ENCODE data around the gene PIMREG. TPM values are rescaled to one million over a fixed set of nuclear protein-coding genes. Genes with fewer than 3 reads are reported as not detected.

The PIMREG gene
- total and polyA plus RNA-seq, 2 experiments from 2014 or later: 24.4 to 28.7 TPM

GRCh38 chr17:6456321-6456720 is 12.1 kb downstream of the PIMREG start:
- Histone ChIP-seq H3K4me1 (ENCODE audit: insufficient read depth) (peaks cover 10% of the 10 kb centered on the region), H4K20me1 (ENCODE audit: insufficient read depth) (no peaks in the 10 kb centered on the region), H3K4me2 (ENCODE audit: unreplicated experiment) (no peak overlapping the region), H3K79me2 (ENCODE audit: insufficient read depth) (no peaks in the 10 kb centered on the region), H3K36me3 (ENCODE audit: low read depth) (no peaks in the 10 kb centered on the region), H3K9me3 (ENCODE audit: low read depth) (no peaks in the 10 kb centered on the region), H3K9me2 (ENCODE audit: insufficient read depth) (no peaks in the 10 kb centered on the region), H3F3A (ENCODE audit: insufficient read depth) (no peaks in the 10 kb centered on the region), H2AFZ (no peak overlapping the region), H3K9ac (no peak overlapping the region), H3K27me3 (replicated peaks; ENCODE audit: insufficient read depth) (no peaks in the 10 kb centered on the region), H3K4me3 (no peak overlapping the region), H3K27ac (no peak overlapping the region)
- TF ChIP-seq EZH2 (IDR thresholded peaks at IDR 0.05; ENCODE audit: insufficient read depth, poor library complexity, severe bottlenecking) (no peak), EZH2phosphoT487 (IDR thresholded peaks at IDR 0.05; ENCODE audit: insufficient read depth, low read depth) (no peak)
- in situ Hi-C loops (cut with MboI): no loop called here
- 88 to 93% methylated on average over 9 of the region's 9 CpGs for WGBS, 2 experiments (ENCODE audit: low coverage in 1 of 2, low lambda C conversion rate in 2 of 2, missing lambda C conversion rate in 2 of 2)
- no peak for DNase-seq

DNA sequence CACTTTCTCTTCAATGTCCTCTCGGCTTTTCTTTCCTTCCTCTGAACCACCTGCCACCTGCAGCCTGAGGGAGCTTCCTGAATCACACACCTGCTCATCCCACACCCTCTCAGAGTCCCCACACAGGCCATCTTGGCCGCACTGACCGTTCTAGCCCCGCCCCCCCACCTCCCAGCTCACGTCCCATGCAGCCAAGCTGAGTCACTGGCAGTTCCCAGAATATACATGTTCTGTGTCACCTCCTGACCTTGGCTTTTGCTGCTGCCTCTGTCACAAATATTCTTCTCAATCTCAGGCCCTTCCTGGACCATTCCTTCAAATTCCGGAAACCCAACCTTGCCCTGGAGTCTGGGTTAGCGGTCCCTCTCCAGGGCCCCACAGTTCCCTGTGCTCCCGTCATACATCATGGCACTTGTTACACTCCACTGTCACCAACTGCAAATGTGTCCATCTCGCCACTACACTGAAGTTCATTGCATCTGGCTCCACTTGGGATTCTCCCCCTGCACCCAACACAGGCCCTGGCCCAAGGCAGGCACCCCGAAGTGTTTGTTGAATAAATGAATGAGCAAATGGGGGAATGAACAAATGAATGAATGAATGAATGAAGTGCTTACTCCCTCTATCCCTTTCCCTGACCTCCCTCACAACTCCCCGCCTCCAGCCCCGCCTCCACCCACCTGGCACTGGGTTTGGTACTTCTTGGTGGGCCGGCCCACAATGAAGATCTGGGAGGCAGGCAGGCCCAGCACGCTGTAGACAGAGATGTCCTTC is 12.8 kb downstream of the PIMREG start:
- H3K9me2 ChIP-seq (ENCODE audit: insufficient read depth): no peaks in the 10 kb centered on the region
- H4K20me1 ChIP-seq (ENCODE audit: insufficient read depth): no peaks in the 10 kb centered on the region
- H3K4me3 ChIP-seq: no peak overlapping the region
- no peaks in the 10 kb centered on the region for H3F3A ChIP-seq (ENCODE audit: insufficient read depth)
- WGBS, 2 experiments (ENCODE audit: low coverage in 1 of 2, low lambda C conversion rate in 2 of 2, missing lambda C conversion rate in 2 of 2): 68 to 69% methylated on average over 14 of the region's 14 CpGs
- no peaks in the 10 kb centered on the region for H3K9me3 ChIP-seq (ENCODE audit: low read depth)
- no peak overlapping the region for H2AFZ ChIP-seq
- H3K27me3 ChIP-seq (replicated peaks; ENCODE audit: insufficient read depth): no peaks in the 10 kb centered on the region
- no peak overlapping the region for H3K27ac ChIP-seq
- H3K4me1 ChIP-seq (ENCODE audit: insufficient read depth): peaks cover 10% of the 10 kb centered on the region
- no peak overlapping the region for H3K9ac ChIP-seq
- H3K36me3 ChIP-seq (ENCODE audit: low read depth): no peaks in the 10 kb centered on the region
- peak; percentile 87 for DNase-seq
- no peak for TF ChIP-seq EZH2 (IDR thresholded peaks at IDR 0.05; ENCODE audit: insufficient read depth, poor library complexity, severe bottlenecking)
- TF ChIP-seq EZH2phosphoT487 (IDR thresholded peaks at IDR 0.05; ENCODE audit: insufficient read depth, low read depth): no peak
- H3K4me2 ChIP-seq (ENCODE audit: unreplicated experiment): no peak overlapping the region
- no peaks in the 10 kb centered on the region for H3K79me2 ChIP-seq (ENCODE audit: insufficient read depth)
- in situ Hi-C loops (cut with MboI): no loop called here

- no peak for DNase-seq
- no peaks in the 10 kb centered on the region for H3F3A ChIP-seq (ENCODE audit: insufficient read depth)
- no peak overlapping the region for H3K9ac ChIP-seq
- H3K4me2 ChIP-seq (ENCODE audit: unreplicated experiment): no peak overlapping the region
- no peak overlapping the region for H3K4me3 ChIP-seq
- WGBS, 2 experiments (ENCODE audit: low coverage in 1 of 2, low lambda C conversion rate in 2 of 2, missing lambda C conversion rate in 2 of 2): 85 to 89% methylated on average over 10 of the region's 10 CpGs
- H3K9me3 ChIP-seq (ENCODE audit: low read depth): no peaks in the 10 kb centered on the region
- in situ Hi-C loops (cut with MboI): no loop called here
- H3K9me2 ChIP-seq (ENCODE audit: insufficient read depth): no peaks in the 10 kb centered on the region
- H3K4me1 ChIP-seq (ENCODE audit: insufficient read depth): peaks cover 10% of the 10 kb centered on the region
- no peak for TF ChIP-seq EZH2phosphoT487 (IDR thresholded peaks at IDR 0.05; ENCODE audit: insufficient read depth, low read depth)
- TF ChIP-seq EZH2 (IDR thresholded peaks at IDR 0.05; ENCODE audit: insufficient read depth, poor library complexity, severe bottlenecking): no peak
- H3K27ac ChIP-seq: no peak overlapping the region
- H4K20me1 ChIP-seq (ENCODE audit: insufficient read depth): no peaks in the 10 kb centered on the region
- H3K27me3 ChIP-seq (replicated peaks; ENCODE audit: insufficient read depth): no peaks in the 10 kb centered on the region
- no peaks in the 10 kb centered on the region for H3K36me3 ChIP-seq (ENCODE audit: low read depth)
- H3K79me2 ChIP-seq (ENCODE audit: insufficient read depth): no peaks in the 10 kb centered on the region
- H2AFZ ChIP-seq: no peak overlapping the region
Observed at GRCh38 chr17:6457688-6458459, 13.6 kb downstream of the PIMREG start.

- no peak overlapping the region for H3K27ac ChIP-seq
- no peaks in the 10 kb centered on the region for H3K9me3 ChIP-seq (ENCODE audit: low read depth)
- no peaks in the 10 kb centered on the region for H3K36me3 ChIP-seq (ENCODE audit: low read depth)
- H3K4me3 ChIP-seq: no peak overlapping the region
- in situ Hi-C loops (cut with MboI): no loop called here
- no peaks in the 10 kb centered on the region for H3K79me2 ChIP-seq (ENCODE audit: insufficient read depth)
- no peaks in the 10 kb centered on the region for H3F3A ChIP-seq (ENCODE audit: insufficient read depth)
- no peak overlapping the region for H2AFZ ChIP-seq
- H3K9me2 ChIP-seq (ENCODE audit: insufficient read depth): no peaks in the 10 kb centered on the region
- no peak overlapping the region for H3K9ac ChIP-seq
- DNase-seq: no peak
- WGBS, 2 experiments (ENCODE audit: low coverage in 1 of 2, low lambda C conversion rate in 2 of 2, missing lambda C conversion rate in 2 of 2): 84 to 86% methylated on average over 14 of the region's 14 CpGs
- TF ChIP-seq EZH2phosphoT487 (IDR thresholded peaks at IDR 0.05; ENCODE audit: insufficient read depth, low read depth) (no peak), EZH2 (IDR thresholded peaks at IDR 0.05; ENCODE audit: insufficient read depth, poor library complexity, severe bottlenecking) (no peak)
- H3K4me2 ChIP-seq (ENCODE audit: unreplicated experiment): no peak overlapping the region
- peaks cover 10% of the 10 kb centered on the region for H3K4me1 ChIP-seq (ENCODE audit: insufficient read depth)
- no peaks in the 10 kb centered on the region for H3K27me3 ChIP-seq (replicated peaks; ENCODE audit: insufficient read depth)
- H4K20me1 ChIP-seq (ENCODE audit: insufficient read depth): no peaks in the 10 kb centered on the region
Observed at GRCh38 chr17:6458460-6458950, 14.2 kb downstream of the PIMREG start.
